GM18511 (cell line): ENCODE data around the gene HOXB7.

Experiments
- ATAC-seq: cut with Tn5 transposase; IDR thresholded peaks from one replicate; pipeline ENCODE4 v1.9.1; 2021; ENCODE audit warnings: mild to moderate bottlenecking, moderate library complexity; ENCODE audit not compliant: unreplicated experiment

Gene HOXB7

GRCh38 chr17:48611681-48612455 lies 1.1 kb upstream of the HOXB7 start:
- no peak for ATAC-seq

- ATAC-seq = peak; percentile 23
Observed at GRCh38 chr17:48611213-48611612, 396 bp upstream of the HOXB7 start.

- no peak for ATAC-seq
Observed at GRCh38 chr17:48609759-48610281, 997 bp downstream of the HOXB7 start.

GRCh38 chr17:48609033-48609432 lies 1.8 kb downstream of the HOXB7 start:
- no peak for ATAC-seq

- no peak for ATAC-seq
Observed at GRCh38 chr17:48608494-48608834, 2.4 kb downstream of the HOXB7 start.

- no peak for ATAC-seq
Observed at GRCh38 chr17:48606892-48607614, 3.8 kb downstream of the HOXB7 start.

GRCh38 chr17:48605991-48606891 lies 4.6 kb downstream of the HOXB7 start:
- ATAC-seq = no peak

- no peak for ATAC-seq
Observed at GRCh38 chr17:48605409-48605919, 5.4 kb downstream of the HOXB7 start.

- ATAC-seq = no peak
Observed at GRCh38 chr17:48604770-48605329, 6.0 kb downstream of the HOXB7 start, which contains the start of gene HOXB6. Gene HOXB6 (minus strand): TSS chr17:48604986. CDS start chr17:48598150, 6,836 bp downstream.

- no peak for ATAC-seq
Observed at GRCh38 chr17:48603959-48604769, 6.7 kb downstream of the HOXB7 start.

- no peak for ATAC-seq
Observed at GRCh38 chr17:48601539-48602425, 9.0 kb downstream of the HOXB7 start.

GRCh38 chr17:48601207-48601538 lies 9.6 kb downstream of the HOXB7 start:
- no peak for ATAC-seq

GRCh38 chr17:48600244-48601098 lies 10.3 kb downstream of the HOXB7 start:
- ATAC-seq = no peak

GRCh38 chr17:48599354-48599753 lies 11.5 kb downstream of the HOXB7 start:
- no peak for ATAC-seq

GRCh38 chr17:48598736-48599135 lies 12.1 kb downstream of the HOXB7 start:
- no peak for ATAC-seq

GRCh38 chr17:48597778-48598631 lies 12.8 kb downstream of the HOXB7 start:
- ATAC-seq = no peak

- ATAC-seq = no peak
Observed at GRCh38 chr17:48597528-48597777, 13.4 kb downstream of the HOXB7 start.
